ENCODE data around the gene RPL10.

DNA sequence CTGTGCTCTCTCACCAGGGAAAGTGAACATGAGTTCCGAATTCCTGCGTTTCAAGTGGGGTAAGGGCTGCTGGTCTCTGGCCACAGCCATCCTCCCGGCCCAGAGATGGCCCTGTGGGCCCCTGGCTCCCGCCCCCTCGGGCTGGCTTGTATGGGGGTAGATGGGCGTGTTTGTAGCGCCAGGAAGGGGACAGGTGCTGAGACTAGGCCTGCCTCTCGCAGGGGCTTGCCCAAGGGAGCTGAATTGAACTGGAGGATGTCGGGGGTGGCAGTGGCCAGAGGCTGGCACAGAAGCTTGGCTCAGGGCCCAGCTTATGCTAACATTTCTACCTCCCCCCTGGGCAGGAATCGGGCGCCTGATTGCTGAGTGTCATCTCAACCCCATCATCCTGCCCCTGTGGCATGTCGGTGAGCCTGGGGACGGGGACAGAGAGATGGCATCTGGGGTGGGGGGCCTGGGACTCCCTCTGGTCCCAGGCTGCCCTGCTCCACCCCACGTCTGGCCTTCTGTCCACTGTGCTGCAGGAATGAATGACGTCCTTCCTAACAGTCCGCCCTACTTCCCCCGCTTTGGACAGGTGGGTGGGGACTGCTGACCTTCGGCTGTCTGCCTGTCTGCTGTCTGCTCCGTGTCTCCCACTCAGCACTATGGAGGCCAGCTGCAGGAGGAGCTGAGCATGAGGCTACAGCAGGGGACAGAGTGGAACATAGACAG is 21.7 kb downstream of the RPL10 start:
- TF ChIP-seq CTCF (IDR thresholded peaks at IDR 0.05) (no peak), EP300 (IDR thresholded peaks at IDR 0.05) (no peak)

Measured in tibial nerve (tissue), 4 donors.